GM12873 (cell line): ENCODE data around the gene HSD3B2.

ENCODE experiments used
- CTCF ChIP-seq: IDR thresholded peaks from 2 replicates; pipeline ENCODE4 v1.5.1; 2012; ENCODE audit warnings: low read depth, mild to moderate bottlenecking, moderate library complexity, low read length, control low read depth; ENCODE audit not compliant: insufficient read depth; ENCODE audit errors: missing control alignments

Gene HSD3B2

GRCh38 chr1:119396982-119397381, 18.0 kb upstream of the HSD3B2 start:
- no peak for TF ChIP-seq CTCF

- no peak for TF ChIP-seq CTCF
Measured at GRCh38 chr1:119397986-119398385, 17.0 kb upstream of the HSD3B2 start.

GRCh38 chr1:119404736-119405135, 10.2 kb upstream of the HSD3B2 start:
- TF ChIP-seq CTCF, result no peak

- TF ChIP-seq CTCF, result no peak
Measured at GRCh38 chr1:119409731-119410130, 5.2 kb upstream of the HSD3B2 start.

- no peak for TF ChIP-seq CTCF
Measured at GRCh38 chr1:119410961-119411360, 4.0 kb upstream of the HSD3B2 start.

GRCh38 chr1:119416006-119416640, 1.2 kb downstream of the HSD3B2 start:
- no peak for TF ChIP-seq CTCF

GRCh38 chr1:119419109-119419508, 4.2 kb downstream of the HSD3B2 start:
- TF ChIP-seq CTCF, result no peak
